GM21367 (cell line): ENCODE measurements around the gene DALRD3.

ENCODE experiments used
- ATAC-seq: cut with Tn5 transposase; IDR thresholded peaks from one replicate; pipeline ENCODE4 v1.9.1; 2021; ENCODE audit not compliant: unreplicated experiment

Gene DALRD3

GRCh38 chr3:48982686-48983085 lies 35.7 kb downstream of the DALRD3 start:
- ATAC-seq = no peak

DNA sequence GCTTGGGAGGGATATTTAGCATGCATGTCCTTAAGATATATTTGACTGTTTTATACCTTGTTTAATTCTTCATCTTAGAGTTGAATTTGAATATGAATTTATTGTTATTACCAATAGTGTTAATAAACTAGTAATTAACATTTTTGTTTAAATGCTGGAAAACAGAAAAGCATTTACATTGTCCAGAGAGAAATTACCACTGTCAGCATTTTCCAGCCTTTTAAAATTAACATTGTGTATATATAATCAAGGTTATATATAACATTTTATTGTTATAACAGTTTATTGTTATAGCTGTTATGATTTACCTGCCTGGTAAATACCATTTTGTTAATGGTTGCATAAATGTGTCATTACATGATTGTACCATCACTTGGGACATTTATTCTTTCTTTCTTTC lies 36.4 kb downstream of the DALRD3 start:
- no peak for ATAC-seq

- no peak for ATAC-seq
Observed at GRCh38 chr3:48980295-48980694, 38.1 kb downstream of the DALRD3 start.

GRCh38 chr3:48979451-48979850 lies 38.9 kb downstream of the DALRD3 start:
- ATAC-seq = no peak

- no peak for ATAC-seq
Observed at GRCh38 chr3:48974076-48974864, 44.1 kb downstream of the DALRD3 start.

GRCh38 chr3:48970586-48970985 lies 47.8 kb downstream of the DALRD3 start:
- ATAC-seq = no peak

DNA sequence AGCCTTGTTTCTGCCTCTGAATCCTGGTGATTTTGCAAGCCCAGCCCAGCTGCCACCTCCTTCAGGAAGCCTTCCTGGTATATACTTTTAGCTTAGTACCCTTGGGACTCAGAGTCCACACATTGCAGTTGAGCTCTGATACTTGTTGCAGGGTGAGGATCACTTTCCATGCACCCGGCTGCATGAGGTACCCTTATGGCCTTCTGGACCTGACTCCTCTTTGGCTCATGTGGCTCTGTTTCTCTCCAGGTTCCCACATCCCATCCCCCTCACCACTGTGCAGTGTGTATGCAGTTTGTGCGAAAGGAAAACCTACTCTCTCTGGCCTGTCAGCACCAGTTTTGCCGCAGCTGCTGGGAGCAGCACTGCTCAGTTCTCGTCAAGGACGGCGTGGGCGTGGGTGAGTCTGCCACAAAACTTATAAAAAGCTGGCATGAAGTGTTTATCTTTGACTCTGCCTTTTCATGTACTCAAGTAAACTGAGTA lies 51.5 kb downstream of the DALRD3 start:
- ATAC-seq = no peak

GRCh38 chr3:48966367-48966766 lies 52.0 kb downstream of the DALRD3 start:
- ATAC-seq = no peak
